ENCODE data around the gene ALPG.
"Not testable (repeated sequence)": the region's sequence is repeated elsewhere in the genome, so short reads cannot be mapped to it uniquely, and the experiment has no call there.

The ALPG gene

GRCh38 chr2:232367016-232367415 is 39.6 kb upstream of the ALPG start:
- Histone ChIP-seq H3K9ac (ENCODE audit: insufficient read length) (no peak overlapping the region), H3K4me3 (no peak overlapping the region), H3K9me3 (ENCODE audit: low read depth, low read length) (no peaks in the 10 kb centered on the region), H3K36me3 (ENCODE audit: insufficient read depth, low read length) (no peaks in the 10 kb centered on the region), H3K27ac (no peak overlapping the region)
- TF ChIP-seq POLR2AphosphoS5 (IDR thresholded peaks at IDR 0.05; ENCODE audit: borderline replicate concordance, low read depth, low read length): no peak
- no peak for TF ChIP-seq EZH2 (IDR thresholded peaks at IDR 0.05)
- no peak for TF ChIP-seq FOXP2 (optimal IDR thresholded peaks at IDR 0.05; ENCODE audit: control extremely low read depth, extremely low read length, insufficient read depth)
- DNase-seq (ENCODE audit: low read depth, low spot score): no peak

DNA sequence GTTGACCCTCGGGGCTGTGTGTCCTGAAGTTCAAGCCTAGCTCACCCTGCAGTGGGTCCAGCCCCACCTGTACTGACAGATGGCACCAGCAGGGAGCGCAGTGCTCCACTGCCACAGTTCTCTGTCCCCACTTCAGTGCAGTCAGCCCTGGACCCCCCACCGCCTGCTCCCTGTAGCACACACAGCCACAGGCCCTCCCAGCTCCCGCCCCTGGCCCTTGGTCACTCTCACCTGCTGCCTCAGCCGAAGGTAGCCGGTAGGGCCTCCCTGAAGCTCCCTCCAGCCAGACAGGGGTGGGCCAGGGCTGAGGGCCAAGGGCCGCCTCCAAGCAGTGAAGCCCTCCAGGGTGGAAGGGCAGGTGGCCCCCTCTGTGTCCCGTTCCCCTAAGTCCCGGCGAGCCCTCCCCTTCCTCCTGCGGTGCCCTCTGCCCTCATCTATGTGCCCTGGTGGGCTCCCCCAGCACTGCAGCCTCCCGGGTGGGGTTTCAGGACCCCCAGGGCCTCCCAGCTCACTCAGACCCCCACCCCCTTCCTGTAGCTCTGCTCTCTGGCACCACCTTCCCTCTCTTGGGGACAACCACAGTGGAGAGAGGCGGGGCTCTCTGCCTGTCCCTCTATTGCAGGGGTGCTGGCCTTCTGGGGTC is 38.9 kb upstream of the ALPG start:
- Histone ChIP-seq H3K36me3 (ENCODE audit: insufficient read depth, low read length) (no peaks in the 10 kb centered on the region), H3K9me3 (ENCODE audit: low read depth, low read length) (no peaks in the 10 kb centered on the region), H3K27ac (no peak overlapping the region), H3K9ac (ENCODE audit: insufficient read length) (no peak overlapping the region), H3K4me3 (no peak overlapping the region)
- no peak for DNase-seq (ENCODE audit: low read depth, low spot score)
- TF ChIP-seq POLR2AphosphoS5 (IDR thresholded peaks at IDR 0.05; ENCODE audit: borderline replicate concordance, low read depth, low read length) (no peak), EZH2 (IDR thresholded peaks at IDR 0.05) (no peak), FOXP2 (optimal IDR thresholded peaks at IDR 0.05; ENCODE audit: control extremely low read depth, extremely low read length, insufficient read depth) (no peak)

GRCh38 chr2:232368311-232368731 is 38.3 kb upstream of the ALPG start:
- Histone ChIP-seq H3K9me3 (ENCODE audit: low read depth, low read length) (no peaks in the 10 kb centered on the region), H3K9ac (ENCODE audit: insufficient read length) (no peak overlapping the region), H3K4me3 (no peak overlapping the region), H3K27ac (no peak overlapping the region), H3K36me3 (ENCODE audit: insufficient read depth, low read length) (no peaks in the 10 kb centered on the region)
- no peak for DNase-seq (ENCODE audit: low read depth, low spot score)
- TF ChIP-seq POLR2AphosphoS5 (IDR thresholded peaks at IDR 0.05; ENCODE audit: borderline replicate concordance, low read depth, low read length) (no peak), EZH2 (IDR thresholded peaks at IDR 0.05) (no peak), FOXP2 (optimal IDR thresholded peaks at IDR 0.05; ENCODE audit: control extremely low read depth, extremely low read length, insufficient read depth) (no peak)

- Histone ChIP-seq H3K4me3 (no peak overlapping the region), H3K36me3 (ENCODE audit: insufficient read depth, low read length) (no peaks in the 10 kb centered on the region), H3K9me3 (ENCODE audit: low read depth, low read length) (no peaks in the 10 kb centered on the region), H3K9ac (ENCODE audit: insufficient read length) (no peak overlapping the region), H3K27ac (no peak overlapping the region)
- DNase-seq (ENCODE audit: low read depth, low spot score): no peak
- TF ChIP-seq FOXP2 (optimal IDR thresholded peaks at IDR 0.05; ENCODE audit: control extremely low read depth, extremely low read length, insufficient read depth) (no peak), EZH2 (IDR thresholded peaks at IDR 0.05) (no peak)
Observed at GRCh38 chr2:232369126-232369951, 37.3 kb upstream of the ALPG start.

DNA sequence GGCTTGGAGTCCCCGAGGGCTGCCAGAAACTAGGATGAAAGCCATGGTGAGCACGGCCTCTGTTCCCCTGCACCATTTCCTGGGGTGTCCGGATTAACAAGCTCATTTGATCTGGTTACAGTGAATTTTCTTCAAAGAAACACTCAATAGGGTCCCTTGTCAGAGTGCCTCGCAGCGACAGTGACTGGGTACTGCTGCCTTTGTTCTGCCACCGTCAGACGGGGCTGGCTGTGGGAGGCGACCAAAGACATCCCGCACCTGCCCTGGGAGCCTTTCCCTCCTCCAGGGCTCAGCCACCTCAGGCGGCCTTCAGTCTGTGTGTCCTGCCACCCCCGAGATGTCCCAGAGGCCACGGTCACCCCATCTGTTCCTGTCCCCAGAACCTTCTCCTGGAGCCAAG is 36.6 kb upstream of the ALPG start:
- H3K27ac ChIP-seq; H3K9ac ChIP-seq (ENCODE audit: insufficient read length); H3K36me3 ChIP-seq (ENCODE audit: insufficient read depth, low read length); H3K9me3 ChIP-seq (ENCODE audit: low read depth, low read length); H3K4me3 ChIP-seq; DNase-seq (ENCODE audit: low read depth, low spot score): not testable (repeated sequence)

DNA sequence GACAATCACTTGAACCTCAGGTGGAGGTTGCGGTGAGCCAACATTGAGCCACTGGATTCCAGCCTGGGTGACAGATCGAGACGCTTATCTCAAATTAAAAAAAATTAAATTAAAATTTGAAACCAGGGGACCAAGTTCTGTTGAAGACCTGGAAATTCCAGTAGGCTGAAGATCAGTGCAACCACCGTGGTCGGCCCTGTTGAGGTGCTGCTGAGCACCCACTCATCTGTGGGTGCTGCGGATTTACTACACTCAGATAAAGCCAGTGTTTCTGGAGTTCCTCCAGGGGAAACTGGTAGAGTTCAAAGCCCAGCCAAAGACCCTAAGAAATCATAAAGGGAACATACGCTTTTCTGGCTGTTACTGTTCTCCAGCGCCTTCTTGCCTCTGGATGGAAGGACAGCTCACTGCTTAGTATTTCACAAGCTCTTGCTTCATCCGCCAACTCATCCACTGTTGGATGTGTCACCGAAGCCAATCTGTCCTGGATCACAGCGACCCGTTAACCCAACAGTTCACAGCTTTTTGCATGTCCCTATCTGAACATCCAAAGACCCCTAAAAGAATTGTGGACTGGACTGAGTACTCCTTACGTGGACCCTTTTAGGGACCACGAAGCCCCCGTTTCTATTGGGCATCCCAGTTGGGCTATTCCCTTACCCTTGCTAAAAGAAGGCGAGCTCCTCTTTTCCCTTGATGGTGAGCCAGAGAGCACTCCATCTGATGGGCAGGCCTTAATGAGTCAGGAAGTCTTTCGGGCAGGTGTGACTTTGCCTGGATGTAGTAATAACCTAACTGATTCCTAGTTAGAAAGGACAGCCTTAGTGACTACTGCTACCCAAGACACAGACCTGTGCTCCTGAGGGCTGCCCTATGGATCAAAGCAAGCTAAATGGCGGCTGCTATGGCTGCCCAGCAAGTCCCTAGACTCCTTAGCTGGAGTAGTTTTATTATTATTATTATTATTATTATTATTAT is 34.1 kb upstream of the ALPG start:
- Histone ChIP-seq H3K36me3 (ENCODE audit: insufficient read depth, low read length) (no peaks in the 10 kb centered on the region), H3K27ac (no peak overlapping the region), H3K4me3 (no peak overlapping the region), H3K9ac (ENCODE audit: insufficient read length) (no peak overlapping the region), H3K9me3 (ENCODE audit: low read depth, low read length) (no peaks in the 10 kb centered on the region)
- no peak for DNase-seq (ENCODE audit: low read depth, low spot score)
- TF ChIP-seq FOXP2 (optimal IDR thresholded peaks at IDR 0.05; ENCODE audit: control extremely low read depth, extremely low read length, insufficient read depth): no peak

- Histone ChIP-seq H3K36me3 (ENCODE audit: insufficient read depth, low read length) (no peaks in the 10 kb centered on the region), H3K9me3 (ENCODE audit: low read depth, low read length) (no peaks in the 10 kb centered on the region), H3K27ac (no peak overlapping the region), H3K9ac (ENCODE audit: insufficient read length) (no peak overlapping the region), H3K4me3 (no peak overlapping the region)
- DNase-seq (ENCODE audit: low read depth, low spot score): no peak
- TF ChIP-seq POLR2AphosphoS5 (IDR thresholded peaks at IDR 0.05; ENCODE audit: borderline replicate concordance, low read depth, low read length): no peak
- no peak for TF ChIP-seq EZH2 (IDR thresholded peaks at IDR 0.05)
- TF ChIP-seq FOXP2 (optimal IDR thresholded peaks at IDR 0.05; ENCODE audit: control extremely low read depth, extremely low read length, insufficient read depth): no peak
Observed at GRCh38 chr2:232374356-232374755, 32.3 kb upstream of the ALPG start.

DNA sequence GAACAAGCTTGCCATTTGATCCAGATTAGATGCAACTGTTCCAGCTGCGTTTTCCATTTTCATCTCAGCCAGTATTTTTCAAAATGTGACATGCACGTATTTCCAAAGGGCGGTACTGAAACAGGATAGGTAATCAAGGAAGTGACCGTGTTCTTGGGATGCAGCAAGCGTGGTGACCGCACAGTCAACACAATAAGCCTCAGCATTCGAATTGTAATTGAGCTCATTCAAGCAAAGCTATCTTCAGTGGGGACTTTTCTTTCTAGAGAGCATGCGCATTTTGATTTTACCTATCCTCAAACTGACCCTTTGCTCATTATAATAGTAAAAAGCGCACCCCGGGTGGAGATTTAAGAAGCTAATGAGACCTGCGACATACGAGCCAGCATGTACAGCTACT is 31.5 kb upstream of the ALPG start:
- DNase-seq (ENCODE audit: low read depth, low spot score): no peak
- Histone ChIP-seq H3K9me3 (ENCODE audit: low read depth, low read length) (no peaks in the 10 kb centered on the region), H3K27ac (no peak overlapping the region), H3K4me3 (no peak overlapping the region), H3K36me3 (ENCODE audit: insufficient read depth, low read length) (no peaks in the 10 kb centered on the region), H3K9ac (ENCODE audit: insufficient read length) (no peak overlapping the region)
- TF ChIP-seq POLR2AphosphoS5 (IDR thresholded peaks at IDR 0.05; ENCODE audit: borderline replicate concordance, low read depth, low read length) (no peak), EZH2 (IDR thresholded peaks at IDR 0.05) (no peak)

Data from SK-N-MC (cell line).